Measurements from ENCODE around the gene CIB4.
"Not testable (repeated sequence)": the region's sequence is repeated elsewhere in the genome, so short reads cannot be mapped to it uniquely, and the experiment has no call there.

CIB4 gene

DNA sequence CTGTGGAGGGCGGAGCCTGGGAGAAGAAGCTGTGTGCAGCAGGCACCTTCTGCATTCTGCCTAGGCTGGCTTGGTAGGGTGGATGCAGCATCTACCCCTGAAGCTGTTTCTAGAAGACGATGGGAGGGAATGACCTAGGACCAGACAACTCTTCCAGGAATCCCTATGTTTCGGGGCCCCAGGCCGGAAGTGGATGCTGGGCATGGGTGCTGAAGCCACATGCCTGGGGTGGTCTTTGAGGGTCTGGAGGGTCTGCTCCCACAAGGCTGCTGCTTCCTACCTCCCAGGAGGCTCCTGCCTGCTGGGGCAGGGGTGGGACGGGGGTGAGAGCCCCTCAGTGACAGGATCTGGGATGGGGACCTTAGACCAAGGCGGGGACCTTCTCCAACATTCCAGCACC is 61.0 kb downstream of the CIB4 start:
- no peak for DNase-seq

DNA sequence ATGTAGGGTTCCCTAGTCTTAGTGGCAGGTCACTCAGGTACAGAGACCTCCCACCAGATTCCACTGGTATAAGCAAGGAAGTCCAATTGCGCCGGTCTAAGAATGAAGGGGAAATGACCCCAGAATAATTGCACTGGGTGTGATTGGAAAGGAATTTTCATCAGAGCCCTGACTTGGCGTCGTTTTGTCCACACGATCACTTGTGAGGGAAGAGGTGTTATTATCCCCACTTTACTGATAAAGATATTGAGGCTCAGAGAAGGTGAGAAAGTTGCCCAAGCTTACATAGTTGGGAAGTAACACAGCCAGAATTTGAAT is 61.5 kb downstream of the CIB4 start:
- DNase-seq, result no peak

DNA sequence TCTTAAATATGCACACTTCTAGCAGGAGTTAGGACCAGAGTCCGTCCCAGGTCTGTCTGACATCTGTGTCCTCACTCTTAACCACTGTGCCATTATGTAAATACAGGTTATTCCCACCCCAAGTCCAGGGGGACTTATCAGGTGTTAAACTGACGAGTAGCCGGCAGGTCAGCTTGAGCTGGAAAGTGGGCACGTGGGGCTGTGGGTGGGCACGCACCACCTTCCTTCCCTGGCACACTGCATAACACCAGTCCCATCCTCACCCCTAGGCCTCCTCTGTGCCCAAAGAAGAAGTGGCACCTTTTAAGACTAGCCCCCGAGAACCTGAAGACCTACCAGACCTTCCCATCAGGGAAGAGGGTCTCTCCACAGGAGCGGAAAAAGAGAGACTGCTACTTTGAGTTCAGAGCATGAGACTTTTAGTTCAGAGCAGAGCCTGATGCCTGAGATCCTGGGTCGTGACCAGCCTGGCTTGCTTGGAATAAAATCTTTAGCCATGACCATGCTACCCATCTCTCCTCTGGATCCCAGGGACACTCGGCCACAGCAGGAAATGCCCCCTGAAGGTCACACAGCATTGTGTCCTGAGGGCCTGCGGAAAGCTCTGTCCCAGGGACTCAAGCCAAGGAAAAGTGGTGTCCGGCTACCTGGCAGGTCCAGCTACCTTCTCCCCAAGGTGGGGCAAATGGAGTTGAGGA is 62.0 kb downstream of the CIB4 start:
- no peak for DNase-seq

DNA sequence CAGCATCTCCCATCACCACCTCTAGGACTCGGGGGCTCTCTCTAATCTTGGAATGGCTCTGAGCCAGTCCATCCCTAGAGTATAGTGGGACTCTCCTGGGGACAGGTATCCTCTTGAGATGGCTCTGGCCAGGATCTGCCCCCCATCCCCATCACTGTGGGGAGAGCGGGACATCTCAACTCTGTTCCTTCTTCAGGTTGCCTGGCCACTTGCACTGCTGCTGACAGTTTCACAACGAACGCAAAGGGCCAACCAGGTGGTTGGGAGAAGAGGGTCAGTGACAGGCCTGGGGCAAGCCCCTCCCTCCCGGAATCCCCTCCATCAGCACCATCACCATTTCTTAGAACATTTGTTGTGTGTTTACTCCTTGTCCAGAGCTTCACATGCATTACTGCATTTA is 62.6 kb downstream of the CIB4 start:
- DNase-seq, result no peak

DNA sequence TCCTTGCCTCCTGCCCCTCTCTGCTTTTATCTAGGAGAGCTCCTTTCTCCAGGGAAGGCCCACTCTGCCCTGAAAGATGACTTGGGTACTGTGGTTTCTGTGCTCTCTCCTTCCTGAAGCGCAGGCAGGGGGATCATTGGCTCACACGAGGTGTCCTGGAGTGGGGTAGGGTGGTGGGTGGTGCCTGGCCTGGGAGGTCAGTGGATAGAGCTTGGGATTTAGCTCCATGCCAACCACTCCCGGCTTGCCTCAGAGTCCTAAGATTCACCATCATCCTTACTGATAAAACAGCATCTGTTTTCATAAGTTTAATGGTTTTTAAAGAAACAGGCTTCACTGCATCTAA is 63.1 kb downstream of the CIB4 start:
- no peak for DNase-seq

DNA sequence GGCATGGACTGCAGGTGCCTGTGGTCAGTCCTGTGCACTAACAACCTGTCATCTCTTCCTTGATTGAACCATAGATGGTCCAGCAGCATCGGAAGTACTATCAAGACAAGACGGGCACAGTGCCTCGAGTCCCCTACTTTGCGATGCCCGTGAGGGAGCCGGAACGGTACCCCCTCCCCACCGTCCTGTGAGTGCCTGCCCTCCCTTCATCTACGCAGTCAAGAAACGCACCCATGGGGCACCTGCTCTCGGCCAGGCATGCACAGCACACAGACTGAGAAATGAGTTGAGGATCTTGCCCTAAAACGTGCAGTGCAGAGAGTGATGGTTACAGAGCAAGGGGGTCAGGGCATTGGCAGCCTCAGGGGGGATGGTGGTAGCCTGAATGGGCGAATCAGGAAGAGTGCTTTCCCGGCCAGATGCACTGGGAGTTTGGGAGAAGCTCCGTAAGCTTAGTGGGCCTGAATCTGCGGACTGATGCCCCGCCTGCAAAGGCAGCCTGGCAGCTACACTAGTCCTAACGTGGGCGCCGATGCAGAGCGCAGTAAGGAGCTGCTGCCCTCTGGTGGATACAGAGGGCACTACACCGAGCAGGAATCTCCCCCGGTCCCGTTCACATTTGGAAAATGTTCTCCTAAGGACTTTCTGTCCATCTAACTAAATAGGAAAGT is 63.6 kb downstream of the CIB4 start:
- peak; percentile 67 for DNase-seq

DNA sequence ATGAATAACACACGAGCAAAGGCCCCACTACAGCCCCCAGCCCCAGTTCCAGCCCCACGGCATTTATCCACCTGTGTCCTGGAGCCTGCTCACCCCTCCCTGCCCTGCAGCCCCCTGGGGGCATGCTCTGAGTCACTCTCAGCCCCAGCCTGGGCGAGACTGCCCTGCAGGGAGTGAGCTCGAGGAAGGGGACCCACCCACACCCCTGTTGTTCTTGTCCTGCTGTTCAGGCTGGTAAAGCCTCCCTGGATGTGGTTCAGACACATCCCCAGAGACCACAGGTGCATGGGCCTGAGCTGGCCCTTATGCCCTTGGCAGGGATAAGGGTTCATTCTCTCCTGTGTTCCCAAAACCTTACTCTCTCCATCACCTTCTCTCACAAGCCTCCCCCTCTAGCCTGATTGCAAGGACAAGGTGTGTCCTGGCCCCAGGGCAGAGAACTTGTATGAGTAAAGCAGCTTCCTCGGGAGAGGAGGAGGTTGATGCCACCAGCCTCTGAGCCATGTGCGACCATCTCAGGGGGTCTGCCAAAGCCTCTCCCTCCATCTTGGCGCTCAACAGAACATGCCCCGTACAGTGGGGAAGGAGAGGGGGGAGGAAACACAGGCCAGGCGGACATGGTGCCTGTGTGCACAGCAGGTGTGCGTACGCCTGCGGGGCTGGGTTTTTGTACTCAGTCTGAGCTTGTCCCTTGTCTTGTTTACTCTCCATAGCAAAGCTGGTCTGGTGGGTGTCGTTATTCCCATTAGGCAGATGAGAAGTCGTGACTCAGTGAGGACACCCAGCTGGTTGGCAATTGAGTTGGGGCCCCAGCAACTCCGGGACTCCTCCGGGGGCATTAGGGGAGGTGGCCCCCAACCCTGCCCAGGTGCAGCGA is 64.4 kb downstream of the CIB4 start:
- no peak for DNase-seq

DNA sequence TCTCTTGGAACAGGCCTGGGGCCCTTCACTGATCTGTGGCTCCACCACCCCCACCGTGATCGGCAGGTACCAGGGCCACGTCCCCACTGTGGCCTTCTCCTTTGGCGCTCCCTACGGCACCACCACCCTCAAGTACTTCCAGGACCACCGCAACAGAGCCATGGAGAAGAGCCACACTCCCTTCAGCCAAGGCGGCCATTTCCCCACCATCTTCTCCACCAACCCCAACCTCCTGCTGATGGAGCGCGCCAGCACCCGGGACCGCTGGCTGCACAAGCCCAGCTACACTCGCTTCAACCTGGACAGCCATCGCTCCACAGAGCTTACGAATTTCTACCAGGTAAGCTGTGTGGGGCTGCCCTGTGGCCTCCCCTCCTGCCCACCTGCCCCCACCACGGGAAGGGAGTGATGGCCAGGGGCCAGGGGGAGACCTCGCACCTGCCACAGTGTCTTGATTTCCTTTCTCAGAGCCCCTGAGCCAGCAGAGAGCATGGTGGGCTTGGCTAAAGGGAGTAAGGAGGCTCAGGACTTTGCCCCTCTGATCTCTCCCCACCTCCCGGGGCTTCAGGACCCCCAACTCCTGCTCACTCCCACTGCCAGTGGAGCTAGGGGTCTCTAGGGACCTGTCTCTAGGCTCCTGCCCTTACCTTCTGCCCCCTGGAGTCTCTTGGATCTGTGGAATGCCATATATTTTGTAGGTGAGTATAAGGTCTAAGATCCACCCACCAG is 65.2 kb downstream of the CIB4 start:
- DNase-seq, result no peak

DNA sequence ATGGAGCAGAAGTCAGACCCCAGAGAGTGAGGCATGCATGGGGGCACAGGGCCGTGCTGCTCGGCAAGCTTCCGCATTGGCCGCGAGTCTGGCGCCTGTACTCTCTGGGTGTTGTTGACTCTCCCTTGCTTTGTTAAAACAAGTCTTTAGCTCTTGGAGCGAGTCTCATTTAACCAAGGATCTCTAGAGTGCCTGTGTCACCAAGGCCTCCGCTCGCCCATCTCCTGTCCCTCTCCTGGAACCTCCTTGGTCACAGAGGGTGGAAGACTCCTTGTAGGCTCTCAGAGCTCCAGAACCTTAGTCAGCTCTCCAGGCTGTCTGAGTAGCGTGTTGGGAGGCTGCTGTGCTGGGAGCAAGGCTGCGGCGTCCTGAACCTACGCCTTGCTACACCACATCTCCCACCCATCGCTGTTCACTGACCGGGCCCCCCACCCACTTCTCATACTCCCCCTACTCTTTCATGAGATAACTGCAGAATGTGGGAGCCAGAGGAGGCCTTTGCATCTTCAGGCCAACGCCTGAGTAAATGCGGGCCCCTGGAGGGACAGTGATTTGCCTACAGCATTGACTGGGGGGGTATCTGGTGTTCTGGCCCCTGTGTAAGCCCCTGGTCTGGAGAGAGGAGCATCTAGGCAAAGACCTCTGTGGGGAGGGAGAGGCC is 66.1 kb downstream of the CIB4 start:
- no peak for DNase-seq

DNA sequence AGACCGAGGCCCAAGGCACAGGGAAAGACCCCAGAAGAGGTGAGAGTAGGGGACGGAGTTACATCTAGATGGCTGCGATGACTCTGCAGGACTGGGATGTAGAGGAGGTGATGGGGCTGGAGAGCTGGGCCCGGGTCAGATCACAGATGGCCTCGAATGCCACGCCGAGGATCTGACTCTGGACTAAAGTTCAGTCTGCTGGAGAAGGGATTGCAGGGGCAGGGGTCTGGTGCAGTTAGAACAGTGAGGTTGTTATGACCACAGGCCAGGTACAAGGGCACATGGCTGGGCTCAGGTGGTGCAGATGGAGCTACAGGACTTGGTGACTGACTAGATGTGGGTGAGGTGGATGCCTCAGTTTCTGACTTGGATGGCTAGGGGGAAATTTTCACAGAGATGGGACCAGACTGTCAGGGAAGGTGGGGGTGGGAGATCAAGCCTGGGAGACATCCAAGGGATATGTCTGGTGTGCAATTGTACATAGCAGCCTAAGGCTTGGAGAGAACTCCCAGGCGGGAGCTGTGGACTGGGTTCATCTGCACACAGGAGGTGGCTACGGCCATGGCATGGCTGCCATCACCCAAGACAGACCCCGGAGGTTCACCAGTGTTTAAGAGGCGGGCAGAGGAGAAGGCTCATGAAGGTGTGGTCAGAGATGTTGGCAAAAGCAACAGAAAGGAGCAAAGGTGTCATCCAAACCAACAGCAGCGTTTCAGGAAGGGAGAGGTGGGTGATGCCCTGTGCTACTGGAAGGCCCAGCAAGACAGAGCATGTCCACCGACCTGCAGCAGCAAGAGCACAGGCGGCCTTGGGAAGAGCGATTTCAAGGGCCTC is 66.9 kb downstream of the CIB4 start:
- DNase-seq, result no peak

DNA sequence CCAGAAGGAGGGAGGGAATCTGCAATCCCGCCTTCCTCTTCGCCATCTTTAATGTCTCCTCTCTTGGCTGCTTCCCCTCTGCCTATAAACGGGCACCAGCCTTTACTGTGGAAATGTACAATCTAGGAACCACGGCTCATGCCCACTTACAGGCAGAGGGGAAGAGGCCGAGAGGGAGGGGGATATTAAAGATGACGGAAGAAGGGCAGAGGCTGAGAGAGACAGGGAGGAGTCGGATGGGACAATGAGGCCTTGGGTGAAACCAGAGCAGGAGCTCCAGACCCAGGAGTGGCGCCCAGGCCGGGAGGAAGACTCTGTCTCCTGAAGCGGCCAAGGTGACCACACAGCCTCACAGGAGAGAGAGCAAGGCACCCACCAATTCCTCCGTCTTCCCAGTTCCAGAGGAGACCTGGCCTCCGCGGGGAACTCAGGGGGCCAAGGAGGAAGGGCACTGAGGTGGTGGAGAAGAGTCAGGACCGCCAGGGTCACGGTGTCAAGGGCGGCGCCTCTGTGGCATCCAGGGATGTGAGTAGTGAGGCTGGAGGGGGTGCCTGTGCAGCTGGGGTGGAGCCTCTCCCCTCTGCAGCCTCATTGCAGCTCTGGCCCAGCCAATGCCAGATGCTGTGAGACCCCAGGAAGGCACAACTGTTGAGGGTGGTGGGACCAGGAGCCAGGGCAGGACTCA is 67.8 kb downstream of the CIB4 start:
- DNase-seq, result no peak

DNA sequence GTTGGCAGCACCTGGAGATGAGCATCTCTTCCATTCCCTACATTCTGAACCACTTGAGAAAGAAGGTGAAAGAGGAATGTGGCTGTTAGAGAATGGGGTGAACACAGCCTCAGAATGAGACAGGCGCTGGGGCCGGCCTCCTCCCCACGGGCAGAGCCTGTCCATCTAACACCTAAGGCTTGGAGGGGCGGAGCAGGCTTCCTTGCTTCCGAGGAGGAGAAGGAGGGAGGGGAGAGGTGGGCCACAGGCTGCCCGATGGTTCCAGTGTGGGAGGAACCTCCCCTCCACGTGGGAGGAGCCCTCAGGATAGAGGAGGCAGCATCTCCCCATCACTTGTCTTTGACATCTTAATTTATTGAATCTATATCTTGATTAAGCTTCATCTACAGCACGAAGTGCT is 68.6 kb downstream of the CIB4 start:
- DNase-seq, result no peak

DNA sequence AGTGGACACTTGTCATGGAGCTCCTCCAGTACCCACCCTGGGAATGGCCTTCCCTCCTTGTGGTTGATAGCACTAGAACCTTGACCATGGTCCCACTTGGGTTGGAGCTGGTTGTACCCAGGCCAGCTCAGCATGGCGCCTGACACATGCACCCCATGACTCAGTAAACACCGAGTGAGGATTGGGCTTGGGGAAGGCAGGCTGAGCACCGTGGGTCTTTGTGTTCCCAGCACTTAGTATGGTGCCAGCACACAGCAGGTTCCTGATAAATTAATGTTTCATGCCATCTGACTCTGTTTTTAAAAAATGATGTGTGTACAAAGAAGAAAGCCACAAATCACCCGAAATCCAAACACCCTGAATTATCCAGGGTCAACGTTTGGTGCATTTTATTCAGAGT is 69.8 kb downstream of the CIB4 start:
- DNase-seq, result no peak

DNA sequence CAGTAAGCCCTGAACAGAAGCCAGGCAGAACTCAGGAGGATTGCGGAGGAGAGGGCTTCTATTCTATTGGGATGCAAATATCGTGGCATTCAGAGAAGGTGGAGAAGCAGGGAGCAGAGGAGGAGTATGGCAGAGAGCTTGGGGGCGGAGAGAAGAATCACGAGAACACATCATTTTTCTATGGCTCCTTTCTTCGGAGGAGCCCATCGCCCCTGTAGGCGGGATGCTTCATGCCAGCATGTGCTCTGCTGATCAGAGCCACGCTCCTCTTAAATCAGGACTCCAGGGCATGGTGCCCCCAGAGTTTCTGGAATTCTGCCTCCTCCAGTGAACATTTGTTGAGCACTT is 71.1 kb downstream of the CIB4 start:
- no peak for DNase-seq

DNA sequence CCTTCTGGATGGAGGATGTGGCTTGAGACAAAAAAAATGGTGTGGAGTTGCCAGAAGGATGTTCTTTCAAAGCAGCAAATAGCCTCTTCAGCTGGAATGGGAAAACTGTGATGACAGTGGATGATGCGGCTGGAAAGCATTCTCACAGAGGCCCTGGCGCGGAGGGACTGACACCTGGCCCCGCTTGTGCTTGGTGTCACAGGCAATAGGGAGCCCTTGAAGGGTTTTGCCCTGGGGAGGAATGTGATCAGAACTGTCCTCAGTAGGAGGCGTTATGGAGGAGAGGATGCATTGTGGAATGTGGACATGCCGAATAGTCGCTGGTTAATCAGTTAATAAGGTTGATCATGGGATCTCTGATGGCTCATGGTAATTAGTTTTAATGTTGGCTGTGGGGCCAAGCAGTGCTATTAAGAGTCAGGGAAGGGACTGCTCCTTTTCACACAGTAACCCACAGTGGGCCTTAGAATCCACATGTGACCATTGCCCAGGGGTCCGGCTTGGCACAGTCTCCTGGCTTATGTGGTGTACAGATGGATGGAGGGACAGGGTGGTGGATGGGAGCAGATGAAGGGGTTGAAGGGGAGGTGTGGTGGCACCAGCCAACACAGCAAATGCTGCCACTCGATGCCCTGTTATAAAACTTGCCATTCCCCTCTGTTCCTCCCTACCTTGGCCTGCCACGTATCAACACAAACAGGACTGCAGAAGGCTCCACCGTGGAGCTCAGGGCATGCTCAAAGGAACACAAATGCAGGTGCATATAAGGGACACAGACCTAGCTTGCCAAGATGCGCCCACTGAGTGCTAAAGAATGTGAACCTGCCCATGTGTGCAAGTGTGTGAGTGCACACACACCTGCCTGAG is 71.7 kb downstream of the CIB4 start:
- DNase-seq, result no peak

DNA sequence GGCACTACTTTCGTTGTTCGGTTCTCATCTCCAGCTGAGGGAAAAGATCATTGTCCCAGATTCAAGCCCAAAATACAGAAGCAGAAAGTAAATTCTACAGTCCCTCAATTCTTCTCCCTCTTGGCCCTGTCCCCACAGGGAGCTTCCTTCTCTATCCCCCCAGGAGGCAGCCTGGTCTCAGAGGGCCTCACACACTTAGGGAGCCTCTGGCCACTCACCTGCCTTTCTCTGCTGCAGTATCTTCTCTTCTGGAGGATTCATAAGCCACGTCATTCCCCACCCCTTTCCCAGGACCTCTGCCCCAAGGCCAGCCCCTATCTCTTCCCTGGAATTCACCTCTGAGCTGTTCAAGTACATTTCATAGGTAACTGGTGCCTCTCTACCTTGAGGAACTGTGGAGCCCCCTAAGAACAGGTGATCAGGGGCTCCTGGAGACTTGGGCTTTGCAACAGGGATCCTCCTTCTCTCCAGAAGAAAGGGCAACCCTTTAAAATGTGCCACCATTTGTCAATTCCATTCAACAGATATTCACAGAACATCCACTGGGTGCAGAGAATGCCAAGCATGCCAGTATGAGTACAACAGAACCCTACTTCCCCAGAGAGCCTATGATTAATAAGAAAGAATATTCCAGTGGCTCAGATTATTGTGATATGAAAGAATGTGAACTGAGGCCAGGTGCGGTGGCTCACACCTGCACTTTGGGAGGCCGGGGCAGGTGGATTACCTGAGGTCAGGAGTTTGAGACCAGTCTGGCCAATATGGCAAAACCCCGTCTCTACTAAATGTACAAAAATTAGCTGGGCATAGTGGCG is 72.9 kb downstream of the CIB4 start:
- DNase-seq, result no peak

DNA sequence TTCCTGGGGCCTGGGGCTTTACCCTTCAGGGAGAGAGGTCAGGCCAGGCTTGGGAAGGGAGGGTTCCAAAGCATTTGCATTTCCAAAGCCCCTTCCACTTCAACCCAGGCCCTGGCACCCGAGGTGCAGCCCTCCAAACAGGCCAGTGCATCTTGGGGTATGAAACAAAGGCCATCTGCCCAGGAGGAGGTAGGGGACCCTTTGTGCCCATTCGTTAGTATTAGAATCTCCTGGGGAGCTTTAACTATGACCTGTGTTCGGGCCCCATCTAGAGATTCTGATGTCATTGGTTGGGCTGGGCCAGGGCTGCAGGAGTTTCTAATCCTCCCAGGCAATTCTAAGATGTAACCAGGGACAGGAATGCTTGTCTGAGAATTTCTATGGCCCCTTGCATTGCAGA is 73.6 kb downstream of the CIB4 start:
- no peak for DNase-seq

DNA sequence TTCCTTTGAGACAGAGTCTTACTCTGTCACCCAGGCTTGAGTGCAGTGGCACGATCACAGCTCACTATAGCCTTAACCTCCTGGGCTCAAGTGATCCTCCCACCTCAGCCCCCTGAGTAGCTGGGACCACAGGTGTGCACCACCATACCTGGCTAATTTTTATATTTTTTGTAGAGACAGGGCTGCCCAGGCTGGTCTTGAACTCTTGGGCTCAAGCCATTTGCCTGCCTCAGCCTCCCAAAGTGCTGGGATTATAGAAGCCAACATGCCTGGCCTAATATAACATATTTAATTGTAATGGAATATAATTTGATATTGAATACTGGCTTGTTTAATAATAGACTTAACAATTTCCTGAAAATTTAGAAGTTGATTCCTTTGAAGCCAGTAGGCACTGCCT is 74.4 kb downstream of the CIB4 start:
- not testable (repeated sequence) for DNase-seq

DNA sequence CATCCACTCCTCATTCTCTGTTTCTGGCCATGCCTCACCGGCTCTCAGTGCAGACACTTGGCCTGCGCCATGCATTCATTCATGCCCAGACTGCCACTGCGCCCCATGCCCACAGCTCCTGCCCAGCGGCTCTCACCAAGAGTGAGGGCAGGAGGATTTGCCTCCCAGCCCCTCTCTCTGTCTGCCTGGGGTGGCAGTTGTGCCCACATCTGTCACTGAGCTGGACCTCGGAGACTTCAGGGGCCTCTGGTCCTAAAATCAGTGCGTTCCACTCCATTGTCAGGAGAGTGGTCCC is 75.1 kb downstream of the CIB4 start:
- no peak for DNase-seq

DNA sequence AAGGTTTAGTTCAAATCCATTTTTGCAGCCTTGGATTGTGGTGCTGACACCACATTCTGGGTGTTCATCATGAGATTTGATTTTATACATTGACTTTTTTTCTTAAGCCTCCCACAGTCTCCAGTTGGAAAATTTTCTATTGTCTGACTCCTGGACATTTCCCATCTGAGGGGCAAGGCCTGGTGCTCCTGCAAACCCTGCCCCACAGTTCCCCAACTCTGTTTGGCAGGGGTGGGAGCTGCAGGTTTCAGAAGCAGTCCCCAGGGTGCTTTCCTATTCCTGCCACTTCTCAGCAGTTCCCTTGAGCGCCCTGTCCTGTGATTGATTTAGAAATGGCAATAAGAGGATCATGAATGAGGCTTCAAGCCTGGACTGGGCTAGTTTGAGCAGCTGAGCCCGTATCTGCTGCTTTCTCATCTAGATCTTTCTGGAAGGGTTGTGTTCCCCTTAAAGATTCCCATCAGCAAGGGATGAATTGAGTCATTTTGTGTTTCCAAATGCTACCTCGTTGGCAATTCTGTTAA is 77.0 kb downstream of the CIB4 start:
- DNase-seq, result no peak
